HFF-Myc (cell line): ENCODE data around the gene PLSCR4.
A peak's percentile ranks its signal among the peaks of the same experiment; 100 is the strongest.

Source experiments
- DNase-seq: peaks from one replicate; pipeline ENCODE4 v3.0.0-alpha.2; 2011; ENCODE audit warnings: low read depth; ENCODE audit errors: extremely low read depth
- H3K4me3 ChIP-seq: replicated peaks from 2 replicates; pipeline ENCODE4 v1.5.1; 2011; ENCODE audit warnings: low read depth, mild to moderate bottlenecking, control low read depth, low read length
- TF ChIP-seq, protein P1 (sequence below): IDR thresholded peaks from 2 replicates; pipeline ENCODE4 v1.5.1; 2012; ENCODE audit warnings: mild to moderate bottlenecking, low read depth, low read length, control low read depth; ENCODE audit errors: missing control alignments

The PLSCR4 gene

GRCh38 chr3:146191051-146191450 is 59.9 kb downstream of the PLSCR4 start:
- TF ChIP-seq, protein P1, sequence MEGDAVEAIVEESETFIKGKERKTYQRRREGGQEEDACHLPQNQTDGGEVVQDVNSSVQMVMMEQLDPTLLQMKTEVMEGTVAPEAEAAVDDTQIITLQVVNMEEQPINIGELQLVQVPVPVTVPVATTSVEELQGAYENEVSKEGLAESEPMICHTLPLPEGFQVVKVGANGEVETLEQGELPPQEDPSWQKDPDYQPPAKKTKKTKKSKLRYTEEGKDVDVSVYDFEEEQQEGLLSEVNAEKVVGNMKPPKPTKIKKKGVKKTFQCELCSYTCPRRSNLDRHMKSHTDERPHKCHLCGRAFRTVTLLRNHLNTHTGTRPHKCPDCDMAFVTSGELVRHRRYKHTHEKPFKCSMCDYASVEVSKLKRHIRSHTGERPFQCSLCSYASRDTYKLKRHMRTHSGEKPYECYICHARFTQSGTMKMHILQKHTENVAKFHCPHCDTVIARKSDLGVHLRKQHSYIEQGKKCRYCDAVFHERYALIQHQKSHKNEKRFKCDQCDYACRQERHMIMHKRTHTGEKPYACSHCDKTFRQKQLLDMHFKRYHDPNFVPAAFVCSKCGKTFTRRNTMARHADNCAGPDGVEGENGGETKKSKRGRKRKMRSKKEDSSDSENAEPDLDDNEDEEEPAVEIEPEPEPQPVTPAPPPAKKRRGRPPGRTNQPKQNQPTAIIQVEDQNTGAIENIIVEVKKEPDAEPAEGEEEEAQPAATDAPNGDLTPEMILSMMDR, result no peak
- DNase-seq, result no peak
- no peak overlapping the region for H3K4me3 ChIP-seq

DNA sequence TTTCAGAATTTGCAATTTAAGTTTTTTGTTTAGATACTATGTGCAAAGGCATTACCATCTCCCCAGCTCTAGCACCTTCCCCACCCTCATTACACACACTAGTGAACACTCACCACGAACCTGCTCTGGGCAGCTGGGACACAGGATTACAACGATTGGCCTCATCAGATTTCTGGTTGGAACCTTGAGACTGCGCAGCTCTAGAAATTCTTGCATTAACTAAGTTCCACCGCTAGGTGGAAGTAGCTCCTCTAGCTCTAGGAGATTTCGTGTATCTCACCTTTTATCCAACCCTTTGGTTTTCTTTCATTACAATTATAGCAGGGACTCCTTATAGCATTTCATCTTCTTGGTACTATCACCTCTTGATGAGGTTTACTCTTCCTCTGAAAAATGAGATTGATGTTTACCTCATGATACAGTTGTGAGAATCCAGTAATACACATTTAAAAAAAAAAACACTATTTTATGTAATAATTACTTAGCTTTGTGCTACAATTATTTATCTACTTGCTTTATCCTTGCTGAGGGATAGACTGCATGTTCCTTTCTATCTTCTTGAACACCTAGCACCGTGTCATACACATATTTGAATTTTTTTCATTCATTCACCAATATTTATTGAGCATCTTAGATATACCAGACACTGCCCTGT is 61.3 kb downstream of the PLSCR4 start:
- no peak for DNase-seq

GRCh38 chr3:146187334-146187950 is 63.5 kb downstream of the PLSCR4 start:
- TF ChIP-seq, protein P1, result peak; percentile 48
- no peak overlapping the region for H3K4me3 ChIP-seq
- no peak for DNase-seq

More for the DNA sequence above, 61.3 kb downstream of the PLSCR4 start:
- TF ChIP-seq, protein P1, result peak; percentile 71
- no peak overlapping the region for H3K4me3 ChIP-seq

GRCh38 chr3:146184241-146185015 is 66.5 kb downstream of the PLSCR4 start:
- DNase-seq, result no peak
- TF ChIP-seq, protein P1, result no peak

DNA sequence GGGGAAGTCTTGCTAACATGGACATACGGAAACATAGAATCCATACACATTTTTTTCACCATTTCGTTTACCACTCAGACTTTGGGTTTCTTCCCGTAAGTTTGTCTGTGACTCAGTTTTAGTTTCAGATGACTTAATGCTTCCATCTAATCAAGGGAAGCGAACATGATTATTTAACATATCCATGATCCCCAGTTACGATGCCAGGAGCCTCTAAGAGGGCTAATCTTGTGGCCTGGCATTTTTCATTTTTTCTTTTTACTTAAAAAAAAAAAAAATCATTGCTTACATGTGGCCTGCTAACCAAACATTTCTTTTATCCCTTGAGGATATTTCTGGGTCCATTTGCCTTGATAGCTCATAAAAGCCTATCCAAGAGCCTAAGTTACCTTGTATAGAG is 69.7 kb downstream of the PLSCR4 start:
- no peak for DNase-seq
- no peak overlapping the region for H3K4me3 ChIP-seq
- TF ChIP-seq, protein P1, result no peak

More at GRCh38 chr3:146184241-146185015, 66.5 kb downstream of the PLSCR4 start:
- no peak overlapping the region for H3K4me3 ChIP-seq

DNA sequence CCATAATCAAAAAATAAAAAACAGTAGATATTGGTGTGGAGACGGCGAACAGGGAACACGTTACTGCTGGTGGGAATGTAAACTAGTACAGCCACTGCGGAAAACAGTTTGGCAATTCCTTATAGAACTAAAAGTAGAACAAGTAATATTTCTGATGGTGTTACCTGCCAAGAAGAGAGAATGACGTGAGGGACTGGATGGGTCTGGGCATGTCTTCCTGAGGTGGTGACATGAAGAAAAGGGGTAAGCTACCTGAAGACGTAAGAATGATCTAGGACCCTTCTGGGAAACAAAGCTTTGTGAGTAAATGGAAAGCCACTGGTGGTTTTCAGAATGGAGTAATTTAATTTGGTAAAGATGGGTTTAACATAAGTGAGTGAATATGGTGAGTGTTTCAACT is 70.5 kb downstream of the PLSCR4 start:
- TF ChIP-seq, protein P1, result no peak
- DNase-seq, result no peak
- H3K4me3 ChIP-seq, result no peak overlapping the region
